Kidney (tissue), 14 donors: ENCODE data around the gene ABL1. TPM values are rescaled to one million over a fixed set of nuclear protein-coding genes. Genes with fewer than 3 reads are reported as not detected.
A peak's percentile ranks its signal among the peaks of the same experiment; 100 is the strongest.

ENCODE experiments used
- DNase-seq, 5 donors: peaks; one replicate each; pipeline ENCODE4 v3.0.0-alpha.2; 2013 to 2020
- FAIRE-seq: peaks from 2 replicates; lab custom pipeline; 2012; peaks lifted over from hg19 to GRCh38; lab: Jason Lieb, UNC
- H3K27ac ChIP-seq, 2 donors: one replicate each; pipeline ENCODE4 v1.7.0; 2013; ENCODE audit warnings: low read depth in 2 of 2, low read length in 2 of 2, inconsistent platforms in 1 of 2
- H3K27me3 ChIP-seq: one replicate; pipeline ENCODE4 v1.7.1; 2013; ENCODE audit warnings: low read length, inconsistent platforms; ENCODE audit not compliant: control insufficient read depth, insufficient read depth
- H3K36me3 ChIP-seq, 3 donors: one replicate each; pipeline versions ENCODE4 v1.7.0 to v1.7.1; 2013; ENCODE audit warnings: low read length in 3 of 3, control low read depth in 1 of 3, inconsistent platforms in 1 of 3; ENCODE audit not compliant: insufficient read depth in 3 of 3, control insufficient read depth in 2 of 3
- H3K4me1 ChIP-seq, 3 donors: one replicate each; pipeline versions ENCODE4 v1.7.0 to v1.7.1; 2013; ENCODE audit warnings: low read length in 3 of 3, inconsistent platforms in 1 of 3, low read depth in 1 of 3; ENCODE audit not compliant: control insufficient read depth in 2 of 3, insufficient read depth in 2 of 3
- H3K4me3 ChIP-seq, 3 donors: one replicate each; pipeline versions ENCODE4 v1.7.0 to v1.8.1; 2013; ENCODE audit warnings: low read length in 3 of 3, control low read depth in 1 of 3, inconsistent platforms in 1 of 3
- H3K9ac ChIP-seq, 3 donors: one replicate each; pipeline versions ENCODE4 v1.7.0 to v1.7.1; 2013; ENCODE audit warnings: low read length in 3 of 3, control low read depth in 1 of 3, inconsistent platforms in 1 of 3
- H3K9me3 ChIP-seq, 3 donors: one replicate each; pipeline versions ENCODE4 v1.7.0 to v1.7.1; 2013; ENCODE audit warnings: low read length in 3 of 3, control low read depth in 1 of 3, inconsistent platforms in 1 of 3; ENCODE audit not compliant: control insufficient read depth in 2 of 3, insufficient read depth in 1 of 3
- intact Hi-C: fragments of 100-400 bp; cut with DNase I; formaldehyde crosslinking; loops from one replicate; pipeline ENCODE4 v1.11.1; 2022
- polyA plus RNA-seq: library from polyadenylated mRNA; stranded (reverse); fragments of 350-450 nt; fragmentation: Illumina TruSeq; extraction: RNeasy Lipid Tissue Mini Kit (QIAGEN cat#74804); gene quantifications from one replicate; pipeline ENCODE4 v1.2.3, GENCODE V29; 2014; ENCODE audit warnings: low read depth, low replicate concordance; ENCODE audit not compliant: insufficient read depth
- total RNA-seq: library from RNA; stranded (reverse); fragmentation: NEBNext Ultra II Directional; extraction: Animal tissue kit (Norgen Biotek cat#: 25700); gene quantifications from one replicate; pipeline ENCODE4 v1.2.1, GENCODE V29; 2021
- TF ChIP-seq, protein P1 (sequence below): IDR thresholded peaks from 3 replicates; pipeline ENCODE4 v1.5.1; 2012; ENCODE audit warnings: mild to moderate bottlenecking, moderate library complexity, borderline replicate concordance; ENCODE audit not compliant: insufficient read depth; ENCODE audit errors: extremely low read depth
- donor health status: control.
- donor health status: control.
- donor health status: control.
- donor health status: control.
- donor health status: control.
- donor health status: DM: yes; HTN: yes; CAD: no.
- donor health status: Normal renal cell carcinoma (clear cell type).

The ABL1 gene
- total and polyA plus RNA-seq, 2 donors from 2014 or later: 15.0 to 63.6 TPM

DNA sequence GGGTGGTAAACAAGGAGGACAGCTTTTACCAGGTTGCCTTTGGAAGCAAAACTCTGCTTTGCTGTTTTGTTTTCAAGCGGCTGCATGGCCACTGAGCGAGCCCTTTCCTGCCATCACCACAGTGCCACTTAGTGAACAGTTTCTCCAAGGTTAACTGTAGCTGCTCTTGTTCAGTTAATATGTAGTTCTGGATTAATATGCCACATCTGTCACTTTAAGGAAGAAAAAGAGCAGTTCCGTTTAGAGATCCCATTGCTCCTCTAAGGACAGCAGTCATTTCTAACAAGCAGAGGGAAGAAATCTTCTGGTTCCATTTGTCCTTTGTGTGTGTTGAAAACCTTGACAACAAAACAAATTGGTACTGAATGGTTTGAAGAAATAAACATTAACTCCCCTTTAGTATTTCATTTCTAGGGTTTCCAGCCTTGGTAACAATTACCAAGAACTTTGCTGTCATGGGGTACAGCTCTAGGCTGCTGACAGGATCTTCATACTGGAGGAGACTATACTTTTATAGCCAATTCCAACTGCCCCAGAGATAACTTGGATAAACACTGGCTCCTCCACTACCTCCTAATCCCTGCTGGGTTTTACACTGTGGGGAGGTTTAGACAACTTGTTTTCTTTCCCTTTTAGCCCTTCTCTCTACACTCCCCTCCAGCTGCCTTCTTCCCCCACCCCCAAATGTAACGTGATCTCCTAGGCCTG, 10.3 kb upstream of the ABL1 start:
- H3K36me3 ChIP-seq: no peaks in the 10 kb centered on the region
- peak overlapping the region; percentile 5 to 13 (median 10) for H3K9ac ChIP-seq
- H3K9me3 ChIP-seq: no peaks in the 10 kb centered on the region
- peak overlapping the region; percentile 52 to 66 for H3K27ac ChIP-seq
- intact Hi-C loops: no loop called here
- H3K4me3 ChIP-seq: peak overlapping the region in 2 of 3 donors; percentile 11 to 13
- DNase-seq (peak in 4 of 5 donors; percentile 86 to 98 (median 94)), FAIRE-seq (no peak)
- peaks cover 11 to 29% (median 14%) of the 10 kb centered on the region in 3 donors for H3K4me1 ChIP-seq
- TF ChIP-seq, protein P1, sequence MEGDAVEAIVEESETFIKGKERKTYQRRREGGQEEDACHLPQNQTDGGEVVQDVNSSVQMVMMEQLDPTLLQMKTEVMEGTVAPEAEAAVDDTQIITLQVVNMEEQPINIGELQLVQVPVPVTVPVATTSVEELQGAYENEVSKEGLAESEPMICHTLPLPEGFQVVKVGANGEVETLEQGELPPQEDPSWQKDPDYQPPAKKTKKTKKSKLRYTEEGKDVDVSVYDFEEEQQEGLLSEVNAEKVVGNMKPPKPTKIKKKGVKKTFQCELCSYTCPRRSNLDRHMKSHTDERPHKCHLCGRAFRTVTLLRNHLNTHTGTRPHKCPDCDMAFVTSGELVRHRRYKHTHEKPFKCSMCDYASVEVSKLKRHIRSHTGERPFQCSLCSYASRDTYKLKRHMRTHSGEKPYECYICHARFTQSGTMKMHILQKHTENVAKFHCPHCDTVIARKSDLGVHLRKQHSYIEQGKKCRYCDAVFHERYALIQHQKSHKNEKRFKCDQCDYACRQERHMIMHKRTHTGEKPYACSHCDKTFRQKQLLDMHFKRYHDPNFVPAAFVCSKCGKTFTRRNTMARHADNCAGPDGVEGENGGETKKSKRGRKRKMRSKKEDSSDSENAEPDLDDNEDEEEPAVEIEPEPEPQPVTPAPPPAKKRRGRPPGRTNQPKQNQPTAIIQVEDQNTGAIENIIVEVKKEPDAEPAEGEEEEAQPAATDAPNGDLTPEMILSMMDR: no peak
- H3K27me3 ChIP-seq: no peaks in the 10 kb centered on the region

DNA sequence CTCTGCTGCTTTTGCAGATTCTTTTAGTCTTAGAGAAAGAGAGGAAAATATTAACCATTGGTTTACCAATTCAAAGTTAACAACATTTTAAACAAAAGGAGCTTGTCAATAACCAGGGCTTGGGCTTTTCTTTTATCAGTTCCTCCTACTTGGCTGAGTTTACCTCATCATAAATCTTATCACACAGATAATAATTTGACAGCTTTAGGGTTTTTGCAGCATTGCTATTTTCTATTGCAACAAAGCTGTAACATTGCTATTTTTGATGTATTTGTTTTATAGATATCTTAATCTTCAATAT, 9.8 kb upstream of the ABL1 start:
- no peak for FAIRE-seq

DNA sequence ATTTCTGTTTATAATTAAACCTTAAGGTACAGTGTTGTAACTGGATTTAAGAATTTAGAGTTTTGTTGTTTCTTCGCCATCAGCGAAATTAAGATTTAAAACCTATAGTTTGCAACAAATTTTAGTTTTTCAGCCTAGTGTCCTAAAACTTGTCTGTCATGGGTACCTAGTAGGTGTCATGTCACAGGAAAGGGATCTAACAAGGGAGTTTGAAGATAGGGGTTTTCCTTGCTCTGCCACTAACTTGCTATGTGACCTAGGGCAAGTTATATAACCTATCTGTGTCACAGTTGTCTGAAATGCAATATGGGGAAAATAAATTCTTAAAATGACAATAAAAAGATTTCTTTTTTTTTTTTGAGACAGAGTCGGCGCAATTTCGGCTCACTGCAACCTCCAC, 9.2 kb upstream of the ABL1 start:
- no peak overlapping the region for H3K4me3 ChIP-seq
- H3K36me3 ChIP-seq: no peaks in the 10 kb centered on the region
- TF ChIP-seq, protein P1: no peak
- peaks cover 11 to 29% (median 14%) of the 10 kb centered on the region in 3 donors for H3K4me1 ChIP-seq
- peak overlapping the region in 1 of 3 donors; percentile 17 for H3K9ac ChIP-seq
- H3K9me3 ChIP-seq: no peaks in the 10 kb centered on the region
- intact Hi-C loops: no loop called here
- H3K27ac ChIP-seq: no peak overlapping the region
- no peak for DNase-seq
- FAIRE-seq: no peak
- no peaks in the 10 kb centered on the region for H3K27me3 ChIP-seq

More for the DNA sequence above, 9.8 kb upstream of the ABL1 start:
- Histone ChIP-seq H3K27ac (peak overlapping the region; percentile 52 to 66), H3K4me1 (peaks cover 11 to 29% (median 14%) of the 10 kb centered on the region in 3 donors), H3K4me3 (peak overlapping the region in 1 of 3 donors; percentile 13), H3K27me3 (no peaks in the 10 kb centered on the region), H3K9ac (peak overlapping the region in 2 of 3 donors; percentile 5 to 10), H3K36me3 (no peaks in the 10 kb centered on the region), H3K9me3 (no peaks in the 10 kb centered on the region)
- TF ChIP-seq, protein P1: no peak
- no peak for DNase-seq
- intact Hi-C loops: no loop called here
